Sigmoid colon (tissue), 7 donors: ENCODE results near the gene TUBA3D. TPM values are rescaled to one million over a fixed set of nuclear protein-coding genes. Genes with fewer than 3 reads are reported as not detected.
"Not testable (repeated sequence)": the region's sequence is repeated elsewhere in the genome, so short reads cannot be mapped to it uniquely, and the experiment has no call there.

ENCODE experiments used
- DNase-seq: peaks from one replicate; pipeline ENCODE4 v3.0.0-alpha.2; 2019
- H3K27ac ChIP-seq, 4 donors: fragments of 200-600 bp; sonication (generic); one replicate each; pipeline ENCODE4 v1.5.1; 2016 to 2019; ENCODE audit warnings: mild to moderate bottlenecking in 1 of 4
- H3K27me3 ChIP-seq, 3 donors: fragments of 200-600 bp; sonication (generic); one replicate each; pipeline ENCODE4 v1.5.1; 2019; ENCODE audit warnings: mild to moderate bottlenecking in 1 of 3
- H3K36me3 ChIP-seq, 4 donors: fragments of 200-600 bp; sonication (generic); one replicate each; pipeline ENCODE4 v1.5.1; 2016 to 2019
- H3K4me1 ChIP-seq, 4 donors: fragments of 200-600 bp; sonication (generic); one replicate each; pipeline ENCODE4 v1.5.1; 2017 to 2019
- H3K4me3 ChIP-seq, 4 donors: fragments of 200-600 bp; sonication (generic); one replicate each; pipeline ENCODE4 v1.5.1; 2017 to 2019; ENCODE audit warnings: mild to moderate bottlenecking in 2 of 4, moderate library complexity in 1 of 4
- H3K9me3 ChIP-seq, 4 donors: fragments of 200-600 bp in 3 of 4; sonication (generic) in 3 of 4; one replicate each; pipeline versions ENCODE4 v1.5.1 to v1.6.1; 2013 to 2019
- EP300 ChIP-seq, 4 donors: sonication (generic); formaldehyde crosslinking; IDR thresholded peaks; one replicate each; pipeline ENCODE4 v1.6.1; 2017; ENCODE audit warnings: antibody characterized with exemption in 4 of 4
- POLR2A ChIP-seq, 2 donors: fragments of 450-650 bp; IDR thresholded peaks; one replicate each; pipeline ENCODE4 v1.6.1; 2016; ENCODE audit warnings: antibody characterized with exemption in 2 of 2, mild to moderate bottlenecking in 2 of 2, moderate library complexity in 2 of 2
- POLR2AphosphoS5 ChIP-seq, 4 donors: sonication (generic); formaldehyde crosslinking; IDR thresholded peaks; one replicate each; pipeline ENCODE4 v1.6.1; 2017; ENCODE audit warnings: antibody characterized with exemption in 4 of 4
- WGBS, 2 donors: extraction: QIAGEN DNeasy Blood & Tissue Kit; methylation state at CpG; one replicate each; pipeline ENCODE4 v1.1.7; 2013; 5-methylcytosine and 5-hydroxymethylcytosine counted together
- intact Hi-C: fragments of 100-400 bp; cut with DNase I; formaldehyde crosslinking; loops from one replicate; pipeline ENCODE4 v1.15.1; 2023
- polyA plus RNA-seq, 3 donors: library from polyadenylated mRNA; stranded (reverse); fragments of 200-250 nt; gene quantifications; one replicate each; pipeline ENCODE4 v1.2.3, GENCODE V29; 2013
- total RNA-seq, 4 donors: library from RNA; depleted of rRNA; stranded (reverse); fragments of >200 nt; gene quantifications; one replicate each; pipeline ENCODE4 v1.1.0, GENCODE V29; 2016
- TF ChIP-seq, protein P1 (sequence below), 4 experiments: fragments of 450-650 bp in 3 of 4; fragments of 200-600 bp in 1 of 4; IDR thresholded peaks; one replicate each; pipeline ENCODE4 v1.5.1; 2016 to 2019; ENCODE audit warnings: antibody characterized with exemption in 4 of 4, mild to moderate bottlenecking in 3 of 4, moderate library complexity in 2 of 4
- donor health status: healthy with polysubstance abuse.
- donor health status: Bipolar disorder and iron deficiency.
- donor health status: healthy.

Gene TUBA3D
- total RNA-seq (not detected), polyA plus RNA-seq (under 1 TPM in 2 of 3 donors, not detected in 1; 0.54 to 0.60 TPM)

DNA sequence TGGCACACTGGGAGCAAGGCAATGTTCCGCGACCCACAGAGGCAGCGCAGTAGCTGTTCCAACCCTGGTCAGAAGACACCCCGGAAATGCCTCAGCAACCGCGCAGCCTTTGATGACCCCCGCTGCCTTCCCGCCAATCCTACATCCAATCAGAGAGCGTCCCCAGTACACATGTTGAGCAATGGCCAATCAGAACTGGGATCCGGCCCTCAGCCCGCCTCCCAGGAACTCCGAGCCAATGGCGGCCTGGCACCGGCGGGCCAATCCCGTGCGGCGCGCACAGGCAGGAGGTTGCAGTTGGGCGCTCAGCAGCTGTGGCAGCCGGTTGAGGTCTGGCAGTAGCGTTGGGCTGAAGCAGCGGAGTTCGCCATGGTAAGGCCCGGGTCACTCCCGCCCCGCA is at the start of gene TUBA3D:
TUBA3D (plus strand) TSS at position 289 of the 400 bp plus-strand sequence; CDS start at position 370, 81 bp downstream.
- Histone ChIP-seq H3K9me3 (no peaks in the 10 kb centered on the region), H3K4me3 (no peak within 1 kb of the TSS), H3K27me3 (no peaks in the 10 kb centered on the region), H3K4me1 (no peaks in the 10 kb centered on the region), H3K27ac (no peak within 1 kb of the TSS), H3K36me3 (no peaks in the 10 kb centered on the region)
- WGBS, 2 donors: 94 to 96% methylated on average over 27 of the region's 27 CpGs
- no peak for DNase-seq
- intact Hi-C loops: no loop called here
- TF ChIP-seq POLR2AphosphoS5 (IDR thresholded peaks at IDR 0.05) (no peak), EP300 (IDR thresholded peaks at IDR 0.05) (no peak), POLR2A (IDR thresholded peaks at IDR 0.05) (no peak)
- TF ChIP-seq, protein P1, sequence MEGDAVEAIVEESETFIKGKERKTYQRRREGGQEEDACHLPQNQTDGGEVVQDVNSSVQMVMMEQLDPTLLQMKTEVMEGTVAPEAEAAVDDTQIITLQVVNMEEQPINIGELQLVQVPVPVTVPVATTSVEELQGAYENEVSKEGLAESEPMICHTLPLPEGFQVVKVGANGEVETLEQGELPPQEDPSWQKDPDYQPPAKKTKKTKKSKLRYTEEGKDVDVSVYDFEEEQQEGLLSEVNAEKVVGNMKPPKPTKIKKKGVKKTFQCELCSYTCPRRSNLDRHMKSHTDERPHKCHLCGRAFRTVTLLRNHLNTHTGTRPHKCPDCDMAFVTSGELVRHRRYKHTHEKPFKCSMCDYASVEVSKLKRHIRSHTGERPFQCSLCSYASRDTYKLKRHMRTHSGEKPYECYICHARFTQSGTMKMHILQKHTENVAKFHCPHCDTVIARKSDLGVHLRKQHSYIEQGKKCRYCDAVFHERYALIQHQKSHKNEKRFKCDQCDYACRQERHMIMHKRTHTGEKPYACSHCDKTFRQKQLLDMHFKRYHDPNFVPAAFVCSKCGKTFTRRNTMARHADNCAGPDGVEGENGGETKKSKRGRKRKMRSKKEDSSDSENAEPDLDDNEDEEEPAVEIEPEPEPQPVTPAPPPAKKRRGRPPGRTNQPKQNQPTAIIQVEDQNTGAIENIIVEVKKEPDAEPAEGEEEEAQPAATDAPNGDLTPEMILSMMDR (IDR thresholded peaks at IDR 0.05): no peak

DNA sequence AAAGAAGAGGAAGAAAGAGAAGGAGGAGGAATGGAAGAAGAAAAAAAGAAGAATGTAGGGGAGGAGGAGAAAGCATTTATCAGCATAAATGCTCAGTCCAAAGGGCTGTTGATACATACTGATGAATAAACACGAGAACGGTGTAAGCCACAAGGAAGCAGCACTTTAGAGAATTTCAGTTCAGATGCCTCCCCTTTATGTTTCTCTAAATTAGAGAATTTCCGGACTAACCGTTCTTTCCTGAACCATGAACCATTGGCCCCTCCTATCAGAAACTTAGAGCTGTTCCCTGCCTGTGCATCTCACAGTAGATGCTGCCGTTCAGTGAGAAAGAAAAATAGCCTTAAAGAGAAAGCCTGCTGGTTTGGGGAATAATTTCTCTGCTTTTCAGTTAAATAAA is 49.2 kb upstream of the TUBA3D start:
- Histone ChIP-seq H3K27me3 (peaks cover 4 to 63% (median 32%) of the 10 kb centered on the region in 3 donors), H3K27ac (no peak overlapping the region), H3K36me3 (no peaks in the 10 kb centered on the region), H3K9me3 (no peaks in the 10 kb centered on the region), H3K4me1 (no peaks in the 10 kb centered on the region), H3K4me3 (no peak overlapping the region)
- WGBS, 2 donors: 31 to 63% methylated on average over 5 of the region's 5 CpGs
- TF ChIP-seq EP300 (IDR thresholded peaks at IDR 0.05) (no peak), POLR2AphosphoS5 (IDR thresholded peaks at IDR 0.05) (no peak), POLR2A (IDR thresholded peaks at IDR 0.05) (no peak)
- TF ChIP-seq, protein P1 (IDR thresholded peaks at IDR 0.05): no peak
- intact Hi-C loops: no loop called here
- no peak for DNase-seq

DNA sequence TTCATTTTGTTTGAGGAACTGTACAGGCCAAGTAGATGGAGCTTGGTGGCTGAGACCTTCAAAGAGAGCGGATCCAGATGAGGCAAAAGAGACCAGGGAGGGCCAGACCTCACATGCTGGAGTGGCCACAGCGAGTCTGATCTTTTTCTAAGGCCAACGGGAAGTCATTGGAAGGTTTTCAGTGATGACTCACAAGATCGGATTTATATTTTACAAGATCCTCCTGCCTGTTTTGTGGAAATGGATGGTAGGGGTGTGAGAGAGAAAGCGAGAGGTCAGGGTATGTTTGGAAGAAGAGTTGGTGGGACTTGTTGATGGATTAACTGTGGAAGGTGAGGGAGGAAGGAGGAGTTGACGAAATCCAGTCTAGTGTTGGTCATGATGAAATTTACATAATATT is 44.6 kb upstream of the TUBA3D start:
- TF ChIP-seq POLR2A (IDR thresholded peaks at IDR 0.05): no peak
- TF ChIP-seq, protein P1 (IDR thresholded peaks at IDR 0.05): no peak
- no peak for TF ChIP-seq EP300 (IDR thresholded peaks at IDR 0.05)
- no peak for TF ChIP-seq POLR2AphosphoS5 (IDR thresholded peaks at IDR 0.05)
- Histone ChIP-seq H3K27ac (no peak overlapping the region), H3K9me3 (no peaks in the 10 kb centered on the region), H3K4me1 (no peaks in the 10 kb centered on the region), H3K27me3 (peaks cover 0 to 41% (median 9%) of the 10 kb centered on the region in 3 donors), H3K36me3 (no peaks in the 10 kb centered on the region), H3K4me3 (no peak overlapping the region)
- 52 to 64% methylated on average over 6 of the region's 6 CpGs for WGBS, 2 donors
- intact Hi-C loops: no loop called here
- no peak for DNase-seq

DNA sequence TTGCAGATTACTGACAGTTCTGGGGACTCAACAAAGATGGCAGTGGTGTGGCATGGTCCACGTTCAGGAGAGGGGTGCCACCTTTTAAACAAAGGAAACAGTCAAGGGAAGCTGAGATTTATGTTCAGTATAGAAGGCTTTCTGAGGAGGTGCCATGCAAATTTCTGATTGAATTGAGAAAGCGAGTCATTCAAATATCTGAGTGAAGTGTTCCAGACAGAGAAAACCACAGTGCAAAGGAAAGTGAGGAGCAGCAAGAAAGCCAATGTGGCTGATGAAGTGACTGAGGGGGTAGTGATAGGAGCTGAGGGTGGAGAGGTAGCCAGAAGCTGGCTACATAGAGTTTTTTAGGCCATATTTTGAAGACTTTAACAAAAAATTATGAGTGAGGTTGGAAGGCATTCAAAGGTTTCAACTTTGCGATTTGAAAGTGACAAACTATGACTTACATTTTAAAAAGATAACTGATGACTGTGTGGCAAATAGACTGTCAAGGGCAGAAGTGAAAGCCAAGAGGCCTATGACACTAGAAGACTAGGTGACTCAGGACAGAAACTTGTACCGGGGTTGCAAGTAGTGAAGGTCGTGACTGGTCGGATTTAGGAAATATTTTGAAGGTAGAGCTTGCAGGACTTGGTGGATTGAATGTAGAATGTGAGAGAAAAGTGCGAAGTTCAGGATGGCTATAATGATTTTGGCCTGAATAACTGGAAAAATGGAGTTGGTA is 35.0 kb upstream of the TUBA3D start:
- H3K27me3 ChIP-seq, DNase-seq, H3K27ac ChIP-seq, H3K4me3 ChIP-seq, H3K9me3 ChIP-seq, H3K36me3 ChIP-seq, H3K4me1 ChIP-seq, intact Hi-C loops: not testable (repeated sequence)
- 66 to 73% methylated on average over 7 of the region's 7 CpGs for WGBS, 2 donors

DNA sequence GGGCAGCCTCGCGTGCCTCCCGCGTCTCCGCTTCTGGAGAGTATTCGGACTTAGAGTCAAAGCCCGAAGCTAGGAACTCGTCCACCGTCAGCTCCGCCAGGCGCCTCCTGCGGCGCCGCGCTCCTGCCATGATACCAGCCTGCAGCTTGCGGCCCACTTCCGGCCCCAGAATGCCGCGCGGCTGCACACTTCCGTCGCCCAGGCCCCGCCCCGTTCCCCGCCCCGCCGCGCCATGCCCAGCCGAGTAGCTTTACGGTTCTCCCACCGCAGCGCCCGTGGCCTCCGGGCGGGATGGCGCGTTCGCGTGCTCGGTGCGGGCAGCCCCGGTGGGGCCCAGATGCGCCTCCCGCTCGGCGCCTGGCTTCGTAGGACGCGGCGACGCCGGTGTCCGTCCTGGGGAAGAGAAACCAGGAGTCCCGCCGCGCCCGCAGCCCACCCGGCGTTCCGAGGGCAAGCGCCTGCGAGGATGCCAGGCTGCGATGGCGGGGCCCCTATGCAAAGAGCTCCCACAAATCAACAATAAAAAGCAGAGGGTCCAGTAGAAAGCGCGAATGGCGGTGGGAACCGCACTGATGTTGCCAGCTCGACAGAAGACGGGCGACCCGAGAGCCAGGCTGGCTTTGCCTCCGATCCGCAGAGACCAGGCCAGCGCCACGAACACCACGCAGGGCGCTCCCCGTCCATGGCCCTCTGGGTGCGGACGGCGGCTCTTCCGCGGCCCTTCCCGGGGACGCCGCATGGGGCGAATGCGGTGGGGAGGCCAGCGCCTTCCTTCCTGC is 31.0 kb upstream of the TUBA3D start:
- intact Hi-C loops, DNase-seq, H3K36me3 ChIP-seq, H3K27ac ChIP-seq, H3K9me3 ChIP-seq, H3K27me3 ChIP-seq, H3K4me1 ChIP-seq, H3K4me3 ChIP-seq: not testable (repeated sequence)
- WGBS, 2 donors: 84 to 93% methylated on average over 85 to 90 of the region's 90 CpGs

DNA sequence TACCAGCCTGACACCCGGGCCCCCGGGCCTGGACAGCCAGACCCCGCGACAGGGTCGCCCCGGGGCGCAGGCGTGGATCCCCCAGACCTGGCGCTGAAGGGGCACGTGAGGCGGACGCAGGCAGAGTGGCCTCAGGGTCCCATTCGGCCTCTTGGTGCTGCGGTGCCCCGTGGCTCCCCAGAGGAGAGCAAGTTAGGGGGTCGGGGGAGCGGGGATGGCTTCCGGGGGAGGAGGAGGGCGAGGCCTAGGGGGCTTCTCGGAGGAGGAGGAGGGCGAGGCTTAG is 30.5 kb upstream of the TUBA3D start:
- H3K9me3 ChIP-seq, H3K27ac ChIP-seq, H3K36me3 ChIP-seq, intact Hi-C loops, DNase-seq, H3K4me1 ChIP-seq, H3K4me3 ChIP-seq, H3K27me3 ChIP-seq: not testable (repeated sequence)
- 94 to 97% methylated on average over 21 of the region's 21 CpGs for WGBS, 2 donors
